Measurements from ENCODE around the gene SMIM29.
A peak's percentile ranks its signal among the peaks of the same experiment; 100 is the strongest.
"Not testable (repeated sequence)": the region's sequence is repeated elsewhere in the genome, so short reads cannot be mapped to it uniquely, and the experiment has no call there.

SMIM29 gene

DNA sequence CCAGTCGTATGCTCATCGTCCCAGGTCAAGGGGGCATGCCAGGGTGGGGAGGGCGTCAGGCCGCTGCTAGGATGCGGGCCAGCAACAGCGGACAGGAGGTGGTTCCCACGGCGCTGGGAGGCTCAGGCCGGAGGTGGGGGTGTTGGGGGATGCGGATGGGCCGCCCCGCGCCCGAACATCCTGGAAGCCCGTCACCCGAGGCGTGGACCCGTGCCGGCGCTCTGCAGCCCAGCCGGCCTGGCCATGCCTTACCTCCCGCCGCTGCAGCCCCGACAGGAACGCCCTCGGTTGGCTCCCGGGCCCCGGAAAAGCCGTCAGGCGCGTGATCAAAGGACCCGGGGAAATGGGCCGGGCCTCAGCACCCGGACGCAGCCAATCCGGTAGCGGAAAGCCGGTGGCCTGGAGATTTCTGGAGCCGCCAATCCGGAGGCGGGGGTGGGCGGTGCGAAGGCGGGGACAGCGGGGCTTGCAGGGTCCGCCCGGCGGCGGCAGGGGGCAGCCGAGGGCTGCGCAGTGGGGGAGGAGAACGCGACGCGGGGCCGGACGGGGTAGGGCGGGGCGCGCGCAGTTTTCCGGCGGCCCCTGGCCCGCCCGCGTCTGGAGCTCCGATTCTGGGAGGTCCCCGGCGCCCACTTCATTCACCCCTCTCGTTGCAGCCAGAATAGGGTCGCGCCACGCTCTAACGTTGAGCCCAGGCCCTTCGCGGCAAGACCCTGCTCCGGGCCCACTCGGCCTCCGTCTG, at the start of gene SMIM29:
Gene SMIM29 (minus strand): TSS at position 280 of the 742 bp plus-strand sequence. CDS start 1,215 bp downstream, outside the sequence.
- peak; percentile 96 to 97 for DNase-seq

DNA sequence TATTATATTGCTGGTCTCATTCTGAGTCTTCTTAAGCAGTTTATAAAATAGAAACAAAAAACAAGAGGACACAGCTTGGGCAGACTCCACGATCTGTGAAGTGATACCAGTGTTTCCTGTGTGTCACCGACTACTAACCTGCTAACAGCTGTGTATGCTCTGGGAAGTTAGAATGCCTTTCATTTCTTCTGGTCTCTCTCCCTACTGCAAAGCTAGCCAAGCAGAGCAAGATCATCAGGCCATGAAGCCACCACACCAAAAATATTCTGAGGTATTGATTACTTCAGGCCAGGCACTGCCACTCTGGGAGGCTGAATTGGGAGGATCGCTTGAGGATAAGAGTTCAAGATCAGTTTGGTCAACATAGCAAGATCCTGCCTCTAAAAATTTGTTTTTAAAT, 46.9 kb upstream of the SMIM29 start:
- no peak for DNase-seq

- no peak for DNase-seq
Measured at GRCh38 chr6:34292954-34293353, 44.1 kb upstream of the SMIM29 start.

DNA sequence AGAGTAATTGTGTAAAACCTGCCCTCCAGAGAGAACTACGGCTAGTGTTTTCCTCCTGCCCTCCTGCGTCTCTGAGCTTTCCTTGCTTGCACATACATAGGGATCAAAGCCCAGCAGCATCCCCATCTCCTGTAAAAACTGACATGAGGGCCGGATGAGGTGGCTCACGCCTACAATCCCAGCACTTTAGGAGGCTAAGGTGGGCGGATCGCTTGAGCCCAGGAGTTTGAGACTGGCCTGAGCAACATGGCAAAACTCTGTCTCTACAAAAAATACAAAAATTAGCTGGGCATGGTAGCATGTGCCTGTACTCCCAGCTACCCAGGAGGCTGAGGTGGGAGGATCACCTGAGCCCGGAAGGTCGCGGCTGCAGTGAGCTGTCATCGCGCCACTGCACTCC, 40.3 kb upstream of the SMIM29 start:
- DNase-seq = no peak

DNA sequence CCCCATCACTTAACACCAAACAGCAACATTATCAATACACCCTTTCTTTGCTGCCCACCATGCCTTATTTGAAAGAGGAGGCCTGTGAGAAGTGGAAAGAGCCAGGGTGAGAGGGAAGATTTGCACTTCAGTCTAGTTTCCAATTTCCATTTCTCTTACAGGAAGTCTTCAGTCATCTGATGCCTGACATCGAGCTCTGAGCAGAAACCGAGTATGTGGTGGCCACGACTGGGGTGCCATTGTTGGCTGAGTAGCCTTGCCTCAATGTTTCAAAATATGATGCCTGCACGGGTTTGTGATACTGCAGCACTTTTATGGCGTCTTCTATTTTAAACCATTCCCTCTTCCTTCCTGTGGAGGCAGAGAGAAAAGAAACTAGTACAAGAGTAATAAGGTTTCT, 39.8 kb upstream of the SMIM29 start:
- no peak for DNase-seq

DNA sequence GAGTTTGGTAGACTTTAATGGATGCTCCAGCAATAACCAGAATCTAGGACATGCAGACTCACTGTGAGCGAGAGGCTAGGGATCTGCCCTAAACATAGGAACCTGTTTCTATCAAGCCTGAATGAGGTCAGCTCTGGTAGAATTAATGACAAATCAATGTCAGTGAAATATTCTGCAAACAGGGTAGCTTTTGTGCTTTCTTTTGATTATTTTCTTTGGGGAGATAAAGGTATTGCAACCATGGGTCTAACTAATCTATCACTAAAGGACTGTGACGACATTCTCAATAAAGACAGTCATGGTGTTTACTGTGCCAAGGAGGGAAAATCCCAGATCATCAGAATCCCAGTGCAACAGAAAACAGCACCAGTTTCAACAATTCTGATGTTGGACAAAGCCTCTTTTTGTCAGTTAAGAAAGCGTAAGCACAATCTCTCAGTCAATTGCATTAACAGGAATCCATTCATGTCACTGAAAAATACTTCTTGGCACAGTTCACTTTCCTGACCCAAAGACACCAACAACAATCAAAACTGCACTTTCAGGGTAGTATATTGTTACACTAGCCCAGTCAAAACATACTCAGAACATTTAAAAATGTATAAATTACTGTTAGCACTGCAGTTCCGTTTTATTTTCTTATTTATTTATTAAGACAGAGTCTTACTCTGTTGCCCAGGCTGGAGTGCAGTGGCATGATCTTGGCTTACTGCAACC, 36.8 kb upstream of the SMIM29 start:
- DNase-seq = no peak

- DNase-seq = no peak
Measured at GRCh38 chr6:34284563-34285447, 36.0 kb upstream of the SMIM29 start.

DNA sequence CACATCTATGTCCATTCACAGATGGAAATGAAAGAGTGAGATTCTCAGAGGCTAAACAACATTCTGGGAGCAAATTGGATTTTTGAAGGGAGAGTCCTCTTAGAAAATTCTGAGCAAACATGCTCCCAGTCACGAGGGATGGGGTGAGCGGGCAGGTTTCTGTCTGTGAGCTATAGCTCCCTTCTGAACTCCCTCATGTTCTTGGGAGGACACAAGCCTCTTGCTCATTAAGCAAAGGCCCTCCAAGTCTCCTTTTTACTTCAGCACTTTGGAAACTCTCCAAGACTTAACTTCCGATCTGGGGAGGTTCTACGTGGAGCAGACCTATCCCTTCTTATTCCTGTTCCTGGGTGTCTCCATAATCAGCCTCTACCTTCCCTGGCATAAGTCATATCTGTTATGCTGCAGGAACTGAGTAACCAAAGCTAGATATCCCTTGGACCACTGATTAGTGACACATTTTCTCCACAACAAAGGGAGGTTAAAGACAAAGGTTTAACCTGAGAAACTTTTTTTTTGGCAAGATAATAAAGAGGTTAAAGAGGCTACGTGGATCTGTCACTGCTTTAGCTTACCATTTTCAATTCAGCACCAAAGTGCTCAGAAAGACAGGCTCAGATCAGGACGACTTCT, 33.0 kb upstream of the SMIM29 start:
- DNase-seq = no peak

GRCh38 chr6:34280216-34280615, 31.4 kb upstream of the SMIM29 start:
- no peak for DNase-seq

- DNase-seq = no peak
Measured at GRCh38 chr6:34278833-34279232, 30.0 kb upstream of the SMIM29 start.

GRCh38 chr6:34277763-34278112, 28.9 kb upstream of the SMIM29 start:
- no peak for DNase-seq

DNA sequence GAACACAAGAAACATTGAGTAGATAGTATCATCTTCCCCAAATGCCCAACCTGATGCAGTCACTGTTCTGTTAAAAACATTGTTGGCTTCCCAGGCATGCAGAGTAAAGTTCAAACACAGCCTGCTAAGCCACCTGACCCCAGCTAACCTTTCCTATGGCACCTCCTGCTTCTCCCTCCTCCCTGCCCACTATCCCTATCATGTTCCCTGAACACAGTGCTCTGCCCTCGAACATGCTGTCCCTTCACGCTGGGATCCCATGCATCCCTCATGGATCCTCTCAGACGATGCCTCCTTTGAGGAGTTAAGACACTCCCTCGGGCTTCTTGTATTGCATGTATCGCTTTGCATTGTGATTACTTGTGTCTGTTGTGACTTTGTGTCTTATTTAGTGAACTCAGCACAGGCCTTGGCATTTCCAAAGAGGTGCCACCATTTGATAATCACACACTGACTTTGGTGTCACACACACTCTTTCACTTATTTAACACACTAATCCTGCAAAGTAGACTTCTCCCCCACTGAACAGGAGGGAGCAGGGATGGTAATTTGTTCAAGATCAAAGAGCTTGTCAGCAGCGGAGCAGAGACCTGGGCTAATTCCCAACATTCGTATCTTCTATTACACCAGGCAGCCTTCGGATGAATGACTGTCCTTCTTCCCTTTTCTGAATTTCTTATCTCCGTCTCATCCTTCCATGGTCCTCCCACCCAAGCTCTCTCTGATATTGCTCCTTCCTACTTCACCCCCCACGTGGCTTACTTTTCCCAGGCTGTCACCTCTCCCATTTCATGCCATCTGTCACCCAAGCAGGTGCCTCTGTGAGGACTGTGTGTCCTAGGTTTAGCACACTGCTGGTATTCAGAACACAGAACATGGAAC, 28.3 kb upstream of the SMIM29 start:
- DNase-seq = no peak

DNA sequence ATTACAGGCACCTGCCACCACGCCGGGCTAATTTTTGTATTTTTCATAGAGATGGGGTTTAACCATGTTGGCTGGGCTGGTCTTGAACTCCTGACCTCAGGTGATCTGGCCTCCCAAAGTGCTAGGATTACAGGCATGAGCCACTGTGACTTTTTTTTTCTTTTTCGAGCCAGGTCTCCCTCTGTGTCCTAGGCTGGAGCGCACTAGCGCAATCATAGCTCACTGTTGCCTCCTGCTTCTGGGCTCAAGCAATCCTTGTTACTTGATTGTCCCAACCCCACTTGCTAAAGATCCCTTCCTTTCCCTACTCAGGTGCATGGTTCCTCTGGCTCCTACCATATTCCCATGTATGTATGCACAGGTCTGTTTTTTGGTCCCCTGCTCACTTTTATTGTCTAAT, 27.4 kb upstream of the SMIM29 start:
- no peak for DNase-seq

- no peak for DNase-seq
Measured at GRCh38 chr6:34275128-34275804, 26.5 kb upstream of the SMIM29 start.

GRCh38 chr6:34274129-34274528, 25.3 kb upstream of the SMIM29 start:
- DNase-seq = no peak

DNA sequence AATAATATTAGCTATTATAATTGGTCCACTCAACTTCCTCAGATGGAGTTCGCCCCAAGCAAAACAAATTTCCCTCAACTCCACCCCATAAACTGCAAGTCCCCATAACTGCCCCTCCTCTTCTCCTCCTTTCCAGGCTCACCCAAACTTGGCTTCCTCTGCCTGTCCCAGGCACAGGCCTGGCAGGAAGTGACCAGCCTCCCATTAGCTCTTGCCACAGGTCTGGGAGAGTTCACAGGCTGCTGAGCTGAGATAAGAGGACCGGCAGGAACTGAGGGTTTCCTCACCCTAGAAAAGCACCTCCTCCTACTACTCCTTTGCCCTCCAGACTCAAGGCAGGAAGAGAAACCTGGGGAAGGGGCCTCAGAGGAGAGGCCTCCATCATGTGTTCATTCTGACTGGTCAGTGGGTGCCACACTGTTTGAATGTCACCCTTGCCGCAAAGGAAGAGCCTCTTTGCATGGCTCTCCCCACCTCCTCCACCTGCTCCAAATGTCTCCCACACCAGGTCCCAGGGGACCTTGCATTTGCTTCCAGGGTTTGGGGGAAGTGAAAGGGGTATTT, 24.5 kb upstream of the SMIM29 start:
- no peak for DNase-seq

DNA sequence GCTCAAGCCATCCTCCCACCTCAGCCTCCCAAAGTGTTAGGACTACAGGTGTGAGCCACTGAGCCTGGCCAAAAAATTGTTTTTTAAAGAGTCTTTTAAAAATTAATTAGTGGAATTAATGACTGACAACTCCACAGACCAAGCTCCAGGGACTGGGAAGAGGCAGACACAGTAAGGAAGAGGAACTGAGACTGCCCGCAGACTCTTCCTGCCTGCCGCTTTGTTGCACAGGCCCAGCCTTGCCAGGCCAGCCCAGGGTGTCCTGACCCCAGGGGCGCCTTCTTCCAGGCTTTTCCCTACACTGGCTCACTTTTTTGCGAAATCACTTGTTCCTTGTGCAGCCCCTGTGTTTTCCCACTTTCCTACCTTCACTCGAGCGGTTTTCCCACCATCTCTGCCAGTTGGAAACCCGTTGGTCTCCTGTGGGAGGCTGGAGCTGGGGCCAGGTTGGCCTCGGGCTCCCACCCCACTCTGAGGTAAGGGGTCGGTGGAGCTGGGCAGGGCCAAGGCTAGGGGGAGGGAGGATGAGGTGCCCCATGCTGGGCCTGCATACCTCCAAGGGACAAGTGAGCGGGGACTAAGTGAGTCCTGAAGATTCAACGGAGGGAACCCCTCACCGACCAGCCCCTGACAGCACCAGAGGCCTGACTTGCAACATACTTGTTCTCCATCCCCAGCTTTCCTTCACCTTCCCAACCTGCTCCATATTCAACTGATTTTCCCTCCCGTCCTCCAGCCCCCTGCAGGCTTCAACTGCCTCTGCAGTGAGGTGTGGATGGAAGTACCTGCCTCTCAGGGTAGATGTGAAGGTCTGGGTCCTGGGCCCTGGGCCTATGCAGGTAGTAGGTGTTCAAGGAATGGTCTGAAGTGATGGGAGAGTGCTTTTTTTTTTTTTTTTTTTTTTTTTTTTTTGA, 23.5 kb upstream of the SMIM29 start:
- no peak for DNase-seq

- not testable (repeated sequence) for DNase-seq
Measured at GRCh38 chr6:34269658-34270341, 21.0 kb upstream of the SMIM29 start.

- not testable (repeated sequence) for DNase-seq
Measured at GRCh38 chr6:34269132-34269531, 20.3 kb upstream of the SMIM29 start.
